Endodermal cell (in vitro differentiated cells): ENCODE measurements around the gene MIDN. TPM values are rescaled to one million over a fixed set of nuclear protein-coding genes. Genes with fewer than 3 reads are reported as not detected.

ENCODE experiments used
- DNase-seq: peaks from one replicate; pipeline ENCODE4 v3.0.0-alpha.2; 2017
- H3K27ac ChIP-seq: 2 replicates; pipeline ENCODE4 v1.5.1; 2013; ENCODE audit warnings: mild to moderate bottlenecking, low read depth, low read length, moderate library complexity
- H3K27me3 ChIP-seq: 2 replicates; pipeline ENCODE4 v1.6.1; 2013; ENCODE audit warnings: mild to moderate bottlenecking, low read length, moderate library complexity; ENCODE audit not compliant: insufficient read depth, control insufficient read depth, poor library complexity, severe bottlenecking
- H3K36me3 ChIP-seq: 2 replicates; pipeline ENCODE4 v1.7.0; 2013; ENCODE audit warnings: mild to moderate bottlenecking, low read length, moderate library complexity; ENCODE audit not compliant: control insufficient read depth, insufficient read depth
- H3K4me1 ChIP-seq: one replicate; pipeline ENCODE4 v1.7.0; 2013; ENCODE audit warnings: low read length; ENCODE audit not compliant: control insufficient read depth, insufficient read depth
- H3K4me3 ChIP-seq: 2 replicates; pipeline ENCODE4 v1.5.1; 2013; ENCODE audit warnings: mild to moderate bottlenecking, low read length, moderate library complexity
- H3K9ac ChIP-seq: 2 replicates; pipeline ENCODE4 v1.6.1; 2013; ENCODE audit warnings: mild to moderate bottlenecking, low read length, moderate library complexity; ENCODE audit not compliant: poor library complexity, severe bottlenecking; ENCODE audit errors: extremely low read depth
- H3K9me3 ChIP-seq: 2 replicates; pipeline ENCODE4 v1.6.1; 2013; ENCODE audit warnings: mild to moderate bottlenecking, low read length, moderate library complexity; ENCODE audit not compliant: control insufficient read depth
- H3K27ac Mint-ChIP-seq: 2 replicates; pipeline ENCODE4 v1.8.0; 2020; ENCODE audit warnings: mixed read lengths
- H3K27me3 Mint-ChIP-seq: 2 replicates; pipeline ENCODE4 v1.8.0; 2021; ENCODE audit warnings: mild to moderate bottlenecking, mixed read lengths; ENCODE audit not compliant: insufficient read depth
- H3K36me3 Mint-ChIP-seq: 2 replicates; pipeline ENCODE4 v1.8.0; 2020; ENCODE audit warnings: low read depth, mixed read lengths
- H3K4me1 Mint-ChIP-seq: 2 replicates; pipeline ENCODE4 v1.8.0; 2020; ENCODE audit warnings: mixed read lengths
- H3K4me3 Mint-ChIP-seq: 2 replicates; pipeline ENCODE4 v1.8.0; 2020; ENCODE audit warnings: mild to moderate bottlenecking, moderate library complexity, mixed read lengths
- H3K9me3 Mint-ChIP-seq: 2 replicates; pipeline ENCODE4 v1.8.0; 2020; ENCODE audit warnings: mild to moderate bottlenecking, mixed read lengths
- WGBS, 2 experiments: methylation state at CpG; one replicate each; pipeline versions ENCODE4 v1.1.5 to v1.1.7; 2013; ENCODE audit warnings: missing lambda C conversion rate in 2 of 2, mixed read lengths in 1 of 2; ENCODE audit not compliant: insufficient coverage in 1 of 2, insufficient read length in 1 of 2; 5-methylcytosine and 5-hydroxymethylcytosine counted together
- total RNA-seq, 2 donors: library from RNA; stranded (reverse); fragmentation: NEBNext Ultra II Directional in 1 of 2; extraction: Animal tissue kit (Norgen Biotek cat#: 25700) in 1 of 2; gene quantifications; 2 replicates in 1 of 2; 3 replicates in 1 of 2; pipeline ENCODE4 v1.2.1, GENCODE V29; 2021
- TF ChIP-seq, protein P1 (sequence below): fragments of 200-600 bp; sonication (generic); conservative IDR thresholded peaks from 2 replicates; pipeline ENCODE4 v1.5.0; 2021; ENCODE audit warnings: antibody characterized with exemption, mild to moderate bottlenecking

The MIDN gene
- total RNA-seq, 2 donors from 2014 or later, result 183 to 185 TPM

DNA sequence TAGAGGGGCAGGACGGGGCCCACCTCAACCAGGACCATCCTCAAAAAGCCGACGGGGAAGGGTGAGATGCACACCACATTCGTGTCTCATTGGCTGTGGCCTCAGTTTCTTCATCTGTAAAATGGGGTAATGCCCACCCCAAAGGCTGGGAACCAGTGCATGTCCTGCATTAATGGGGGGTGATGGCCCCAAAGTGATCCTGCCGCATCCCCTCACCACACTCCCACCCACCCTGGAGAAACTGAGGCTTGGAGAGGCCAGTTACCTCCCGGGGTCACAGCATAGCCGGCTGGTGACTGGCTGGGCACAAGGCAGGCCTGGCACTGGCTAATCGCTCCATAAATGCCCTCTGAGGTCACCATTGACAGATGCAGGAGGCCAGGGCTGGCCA is 640 bp upstream of the MIDN start:
- H3K27ac ChIP-seq, result no peak overlapping the region
- H3K9me3 ChIP-seq, result no peaks in the 10 kb centered on the region
- H3K9ac ChIP-seq, result peak overlapping the region; percentile 38
- TF ChIP-seq, protein P1, sequence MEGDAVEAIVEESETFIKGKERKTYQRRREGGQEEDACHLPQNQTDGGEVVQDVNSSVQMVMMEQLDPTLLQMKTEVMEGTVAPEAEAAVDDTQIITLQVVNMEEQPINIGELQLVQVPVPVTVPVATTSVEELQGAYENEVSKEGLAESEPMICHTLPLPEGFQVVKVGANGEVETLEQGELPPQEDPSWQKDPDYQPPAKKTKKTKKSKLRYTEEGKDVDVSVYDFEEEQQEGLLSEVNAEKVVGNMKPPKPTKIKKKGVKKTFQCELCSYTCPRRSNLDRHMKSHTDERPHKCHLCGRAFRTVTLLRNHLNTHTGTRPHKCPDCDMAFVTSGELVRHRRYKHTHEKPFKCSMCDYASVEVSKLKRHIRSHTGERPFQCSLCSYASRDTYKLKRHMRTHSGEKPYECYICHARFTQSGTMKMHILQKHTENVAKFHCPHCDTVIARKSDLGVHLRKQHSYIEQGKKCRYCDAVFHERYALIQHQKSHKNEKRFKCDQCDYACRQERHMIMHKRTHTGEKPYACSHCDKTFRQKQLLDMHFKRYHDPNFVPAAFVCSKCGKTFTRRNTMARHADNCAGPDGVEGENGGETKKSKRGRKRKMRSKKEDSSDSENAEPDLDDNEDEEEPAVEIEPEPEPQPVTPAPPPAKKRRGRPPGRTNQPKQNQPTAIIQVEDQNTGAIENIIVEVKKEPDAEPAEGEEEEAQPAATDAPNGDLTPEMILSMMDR, result no peak
- Mint-ChIP-seq H3K4me1 (peaks cover 2% of the 10 kb centered on the region), H3K27ac (no peak overlapping the region), H3K4me3 (peak overlapping the region; percentile 87), H3K27me3 (no peaks in the 10 kb centered on the region), H3K36me3 (peaks cover 11% of the 10 kb centered on the region), H3K9me3 (no peaks in the 10 kb centered on the region)
- 90 to 93% methylated on average over 6 to 8 of the region's 8 CpGs for WGBS, 2 experiments
- no peak for DNase-seq
- peak overlapping the region; percentile 58 for H3K4me3 ChIP-seq
- peaks cover 13% of the 10 kb centered on the region for H3K36me3 ChIP-seq
- no peaks in the 10 kb centered on the region for H3K27me3 ChIP-seq
- peaks cover 5% of the 10 kb centered on the region for H3K4me1 ChIP-seq

DNA sequence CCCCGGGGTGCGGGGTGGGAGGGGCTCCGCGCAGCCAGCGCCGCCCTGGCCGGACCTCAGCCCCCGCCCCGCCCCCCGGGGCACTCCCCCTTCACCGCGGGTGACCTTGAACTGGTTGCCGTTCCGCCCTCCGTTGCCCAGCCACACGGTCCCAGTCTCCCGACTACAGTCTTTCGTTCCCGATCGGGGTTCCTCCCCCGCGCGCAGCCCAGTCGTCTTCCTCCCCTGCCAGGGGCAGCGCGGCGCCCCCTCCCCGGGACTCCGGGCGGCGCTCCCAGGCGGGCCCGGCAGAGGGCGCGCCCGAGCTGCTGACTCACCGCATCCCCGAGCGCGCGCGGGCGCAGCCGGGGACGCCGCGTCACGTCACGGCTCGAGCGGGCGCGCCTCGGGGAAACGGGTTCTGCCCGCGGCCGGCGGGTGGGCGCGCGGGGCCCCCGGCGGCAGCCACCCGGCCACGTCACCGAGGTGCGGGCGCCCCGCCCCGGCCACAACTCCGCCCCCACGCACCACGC is 459 bp downstream of the MIDN start:
- no peak for DNase-seq
- no peaks in the 10 kb centered on the region for H3K27me3 Mint-ChIP-seq
- Histone ChIP-seq H3K9me3 (no peaks in the 10 kb centered on the region), H3K4me1 (peaks cover 10% of the 10 kb centered on the region), H3K36me3 (peaks cover 20% of the 10 kb centered on the region), H3K9ac (peak overlapping the region; percentile 80), H3K4me3 (peak overlapping the region; percentile 73), H3K27me3 (no peaks in the 10 kb centered on the region), H3K27ac (peak overlapping the region; percentile 99)
- peaks cover 2% of the 10 kb centered on the region for H3K4me1 Mint-ChIP-seq
- WGBS, 2 experiments, result 0% methylated on average over 18 to 73 of the region's 74 CpGs
- peak overlapping the region; percentile 93 for H3K27ac Mint-ChIP-seq
- peaks cover 16% of the 10 kb centered on the region for H3K36me3 Mint-ChIP-seq
- peak overlapping the region; percentile 87 for H3K4me3 Mint-ChIP-seq
- TF ChIP-seq, protein P1, result peak; percentile 83
- H3K9me3 Mint-ChIP-seq, result no peaks in the 10 kb centered on the region

DNA sequence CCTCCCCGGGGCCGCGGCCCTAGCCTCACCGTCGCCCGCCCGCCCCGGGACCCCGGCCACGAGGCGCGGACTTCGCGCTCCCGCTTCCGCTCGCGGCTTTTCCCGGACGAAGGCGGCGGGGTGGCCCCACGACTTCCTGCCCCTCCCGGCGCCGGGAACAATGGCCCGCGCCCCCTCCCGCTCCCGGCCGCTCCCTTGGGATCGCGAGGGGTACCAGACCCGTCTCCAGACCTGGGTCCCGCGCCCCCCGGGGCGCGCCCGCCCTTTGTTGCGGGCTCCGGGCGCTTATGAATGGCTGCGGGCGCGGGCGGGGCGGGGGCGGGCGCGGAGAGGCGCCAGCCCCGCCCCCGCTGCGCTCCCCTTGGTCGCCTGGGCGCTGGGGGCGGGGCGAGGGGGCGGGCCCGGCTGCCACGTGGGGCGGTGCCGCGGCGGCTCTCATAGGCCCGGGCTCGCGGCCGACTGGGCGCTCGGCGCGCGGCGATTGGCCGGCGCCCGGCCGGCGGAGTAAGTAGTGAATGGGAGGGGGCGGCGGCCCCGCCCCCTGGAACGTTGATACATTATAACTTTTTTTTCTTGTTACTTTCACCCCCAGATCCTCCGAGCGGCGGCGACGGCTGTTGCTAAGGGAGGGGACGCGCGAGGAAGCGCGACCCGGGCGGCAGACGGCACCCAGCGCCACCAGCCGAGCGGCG is 1.1 kb downstream of the MIDN start:
- H3K4me1 Mint-ChIP-seq, result peaks cover 2% of the 10 kb centered on the region
- TF ChIP-seq, protein P1, result no peak

More for the DNA sequence above, 1.1 kb downstream of the MIDN start:
- Mint-ChIP-seq H3K4me3 (peak overlapping the region; percentile 87), H3K27me3 (no peaks in the 10 kb centered on the region), H3K9me3 (no peaks in the 10 kb centered on the region), H3K27ac (no peak overlapping the region), H3K36me3 (peaks cover 17% of the 10 kb centered on the region)
- Histone ChIP-seq H3K27ac (peak overlapping the region; percentile 99), H3K4me1 (peaks cover 10% of the 10 kb centered on the region), H3K36me3 (peaks cover 26% of the 10 kb centered on the region), H3K9me3 (no peaks in the 10 kb centered on the region), H3K27me3 (no peaks in the 10 kb centered on the region), H3K9ac (peak overlapping the region; percentile 95), H3K4me3 (peak overlapping the region; percentile 71)
- peak; percentile 97 for DNase-seq
- WGBS, 2 experiments, result 0% methylated on average over 13 to 102 of the region's 102 CpGs
